Trophoblast cell (in vitro differentiated cells and primary cell): ENCODE measurements around the gene PRDM16.
A peak's percentile ranks its signal among the peaks of the same experiment; 100 is the strongest.

Source experiments
- DNase-seq, 2 donors: peaks; one replicate each; pipeline ENCODE4 v3.0.0-alpha.2; 2016
- H2AFZ ChIP-seq: 2 replicates; pipeline ENCODE4 v1.6.1; 2013; ENCODE audit warnings: low read length, moderate library complexity, mild to moderate bottlenecking; ENCODE audit not compliant: insufficient read depth, poor library complexity
- H2AK5ac ChIP-seq: 2 replicates; pipeline ENCODE4 v1.6.1; 2013; ENCODE audit warnings: mild to moderate bottlenecking, low read length
- H2BK120ac ChIP-seq: 2 replicates; pipeline ENCODE4 v1.6.1; 2013; ENCODE audit warnings: low read length, mild to moderate bottlenecking, moderate library complexity; ENCODE audit not compliant: insufficient read depth, poor library complexity
- H2BK12ac ChIP-seq: 2 replicates; pipeline ENCODE4 v1.6.1; 2013; ENCODE audit warnings: mild to moderate bottlenecking, low read length, moderate library complexity
- H2BK5ac ChIP-seq: 2 replicates; pipeline ENCODE4 v1.6.1; 2013; ENCODE audit warnings: low read length, low read depth, moderate library complexity, mild to moderate bottlenecking; ENCODE audit not compliant: poor library complexity
- H3K14ac ChIP-seq: 2 replicates; pipeline ENCODE4 v1.6.1; 2013; ENCODE audit warnings: mild to moderate bottlenecking, low read length
- H3K18ac ChIP-seq: 2 replicates; pipeline ENCODE4 v1.6.1; 2013; ENCODE audit warnings: mild to moderate bottlenecking, low read length
- H3K23ac ChIP-seq: 2 replicates; pipeline ENCODE4 v1.6.1; 2013; ENCODE audit warnings: low read length
- H3K27ac ChIP-seq: 2 replicates; pipeline ENCODE4 v1.5.1; 2013; ENCODE audit warnings: low read depth, mild to moderate bottlenecking, inconsistent platforms, low read length, moderate library complexity
- H3K27me3 ChIP-seq: 2 replicates; pipeline ENCODE4 v1.6.1; 2013; ENCODE audit warnings: inconsistent platforms, mild to moderate bottlenecking, low read length, moderate library complexity; ENCODE audit not compliant: insufficient read depth
- H3K36me3 ChIP-seq, 2 experiments: 1 replicate in 1 of 2; 2 replicates in 1 of 2; pipeline ENCODE4 v1.6.1; 2013; ENCODE audit warnings: low read length in 2 of 2, mild to moderate bottlenecking in 2 of 2, moderate library complexity in 1 of 2; ENCODE audit not compliant: insufficient read depth in 2 of 2, control insufficient read depth in 1 of 2
- H3K4ac ChIP-seq: 2 replicates; pipeline ENCODE4 v1.6.1; 2013; ENCODE audit warnings: low read depth, mild to moderate bottlenecking, low read length, moderate library complexity
- H3K4me1 ChIP-seq, 2 experiments: 1 replicate in 1 of 2; 2 replicates in 1 of 2; pipeline ENCODE4 v1.6.1; 2013; ENCODE audit warnings: low read length in 2 of 2, mild to moderate bottlenecking in 2 of 2, moderate library complexity in 1 of 2; ENCODE audit not compliant: insufficient read depth in 2 of 2, control insufficient read depth in 1 of 2
- H3K4me2 ChIP-seq: 2 replicates; pipeline ENCODE4 v1.6.1; 2013; ENCODE audit warnings: inconsistent platforms, mild to moderate bottlenecking, low read length, moderate library complexity
- H3K4me3 ChIP-seq: 2 replicates; pipeline ENCODE4 v1.5.1; 2013; ENCODE audit warnings: mild to moderate bottlenecking, low read depth, low read length, inconsistent platforms
- H3K79me1 ChIP-seq: one replicate; pipeline ENCODE4 v1.6.1; 2013; ENCODE audit warnings: low read length
- H3K79me2 ChIP-seq: 2 replicates; pipeline ENCODE4 v1.6.1; 2013; ENCODE audit warnings: low read length, mild to moderate bottlenecking; ENCODE audit not compliant: control insufficient read depth, insufficient read depth, poor library complexity
- H3K9ac ChIP-seq: 2 replicates; pipeline ENCODE4 v1.6.1; 2013; ENCODE audit warnings: mild to moderate bottlenecking, low read length
- H3K9me3 ChIP-seq: 2 replicates; pipeline ENCODE4 v1.6.1; 2013; ENCODE audit warnings: low read depth, mild to moderate bottlenecking, control low read depth, inconsistent platforms, low read length; ENCODE audit not compliant: insufficient read depth
- H4K12ac ChIP-seq: 2 replicates; pipeline ENCODE4 v1.6.1; 2013; ENCODE audit warnings: low read depth, mild to moderate bottlenecking, low read length, moderate library complexity
- H4K8ac ChIP-seq: 2 replicates; pipeline ENCODE4 v1.6.1; 2013; ENCODE audit warnings: low read depth, mild to moderate bottlenecking, low read length, moderate library complexity
- H4K91ac ChIP-seq: one replicate; pipeline ENCODE4 v1.6.1; 2013; ENCODE audit warnings: low read depth, mild to moderate bottlenecking, low read length, moderate library complexity
- WGBS: extraction: QIAGEN DNeasy Blood & Tissue Kit; methylation state at CpG from one replicate; pipeline ENCODE4 v1.1.7; 2013; ENCODE audit warnings: missing lambda C conversion rate; ENCODE audit not compliant: insufficient read length, insufficient coverage; ENCODE audit errors: extremely low coverage; 5-methylcytosine and 5-hydroxymethylcytosine counted together

PRDM16 gene

GRCh38 chr1:3474016-3474415 lies 405.0 kb downstream of the PRDM16 start:
- Histone ChIP-seq H3K14ac (no peak overlapping the region), H3K79me2 (peaks cover 4% of the 10 kb centered on the region), H3K9me3 (peaks cover 10% of the 10 kb centered on the region), H3K4ac (no peak overlapping the region), H3K79me1 (peaks cover 6% of the 10 kb centered on the region), H4K91ac (no peak overlapping the region), H2AFZ (no peak overlapping the region), H2AK5ac (no peak overlapping the region), H3K4me1 (peaks cover 9 to 18% of the 10 kb centered on the region in 2 experiments), H3K36me3 (peaks cover 4 to 8% of the 10 kb centered on the region in 2 experiments), H2BK5ac (no peak overlapping the region), H3K18ac (no peak overlapping the region), H3K4me2 (no peak overlapping the region), H3K9ac (no peak overlapping the region), H2BK120ac (no peak overlapping the region), H3K4me3 (no peak overlapping the region), H4K8ac (no peak overlapping the region), H3K23ac (no peak overlapping the region), H3K27ac (no peak overlapping the region), H2BK12ac (no peak overlapping the region), H4K12ac (no peak overlapping the region), H3K27me3 (no peaks in the 10 kb centered on the region)
- no CpG with 5 or more reads among the region's 8 CpGs for WGBS
- DNase-seq: no peak

- no peak for DNase-seq
- Histone ChIP-seq H4K12ac (no peak overlapping the region), H3K4ac (no peak overlapping the region), H2BK5ac (no peak overlapping the region), H2AK5ac (no peak overlapping the region), H2BK120ac (no peak overlapping the region), H3K79me1 (peaks cover 6% of the 10 kb centered on the region), H3K23ac (no peak overlapping the region), H3K14ac (no peak overlapping the region), H3K4me1 (peaks cover 9 to 18% of the 10 kb centered on the region in 2 experiments), H4K91ac (no peak overlapping the region), H3K36me3 (peaks cover 4% of the 10 kb centered on the region in 2 experiments), H2AFZ (no peak overlapping the region), H3K4me3 (no peak overlapping the region), H3K27me3 (no peaks in the 10 kb centered on the region), H2BK12ac (no peak overlapping the region), H3K9me3 (peaks cover 9% of the 10 kb centered on the region), H3K4me2 (no peak overlapping the region), H3K9ac (no peak overlapping the region), H4K8ac (no peak overlapping the region), H3K27ac (no peak overlapping the region), H3K79me2 (peaks cover 4% of the 10 kb centered on the region), H3K18ac (no peak overlapping the region)
- WGBS: no CpG with 5 or more reads among the region's 10 CpGs
Observed at GRCh38 chr1:3474421-3474820, 405.4 kb downstream of the PRDM16 start.

DNA sequence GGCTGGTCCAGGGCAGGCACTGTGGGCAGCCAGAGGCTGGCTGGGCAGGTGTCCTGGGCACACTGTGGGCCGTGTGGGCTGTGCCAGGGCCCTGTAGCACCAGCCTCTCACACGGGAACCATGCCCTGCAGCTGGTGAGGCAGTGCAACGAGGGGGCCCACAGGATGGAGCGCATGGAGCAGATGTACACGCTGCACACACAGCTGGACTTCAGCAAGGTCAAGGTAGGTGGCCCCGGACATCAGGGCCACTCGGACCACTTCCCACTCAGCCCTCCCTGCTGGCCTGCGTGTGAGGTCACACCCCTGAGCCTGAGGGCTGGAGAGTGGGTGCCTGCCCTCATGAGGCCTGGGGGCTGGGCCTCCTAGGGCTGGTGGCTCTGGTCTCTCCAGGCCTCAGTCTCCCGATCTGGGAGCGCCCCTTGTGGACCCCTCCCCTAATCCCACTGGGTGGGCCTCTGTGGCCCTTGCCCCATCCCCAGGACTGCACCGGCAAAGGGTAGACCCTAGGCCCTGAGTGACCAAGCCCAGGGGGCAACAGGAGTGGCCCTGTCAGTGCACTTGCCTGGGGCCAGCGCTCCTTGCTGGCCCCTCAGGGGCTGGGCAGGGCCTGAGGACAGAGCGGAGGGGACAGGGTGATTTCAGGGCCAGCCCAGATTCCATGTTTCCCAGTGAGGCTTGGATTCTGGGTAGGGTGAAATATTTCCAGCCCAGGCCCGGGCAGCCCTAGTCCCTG lies 407.0 kb downstream of the PRDM16 start:
- no CpG with 5 or more reads among the region's 14 CpGs for WGBS
- peaks cover 1% of the 10 kb centered on the region for H3K79me2 ChIP-seq
- no peak overlapping the region for H3K27ac ChIP-seq
- H2BK120ac ChIP-seq: no peak overlapping the region
- H2AFZ ChIP-seq: no peak overlapping the region
- peak overlapping the region; percentile 14 for H3K4me3 ChIP-seq
- peaks cover 4 to 5% of the 10 kb centered on the region in 2 experiments for H3K36me3 ChIP-seq
- no peak overlapping the region for H3K23ac ChIP-seq
- H3K4me2 ChIP-seq: no peak overlapping the region
- peaks cover 3 to 11% of the 10 kb centered on the region in 2 experiments for H3K4me1 ChIP-seq
- no peak overlapping the region for H2AK5ac ChIP-seq
- DNase-seq: peak; percentile 85 to 90
- H3K27me3 ChIP-seq: no peaks in the 10 kb centered on the region
- H3K9ac ChIP-seq: no peak overlapping the region
- no peak overlapping the region for H2BK5ac ChIP-seq
- H3K79me1 ChIP-seq: peaks cover 3% of the 10 kb centered on the region
- H3K18ac ChIP-seq: no peak overlapping the region
- H3K4ac ChIP-seq: no peak overlapping the region
- H4K12ac ChIP-seq: no peak overlapping the region
- H3K9me3 ChIP-seq: peaks cover 3% of the 10 kb centered on the region
- no peak overlapping the region for H2BK12ac ChIP-seq
- H4K91ac ChIP-seq: no peak overlapping the region
- no peak overlapping the region for H4K8ac ChIP-seq
- H3K14ac ChIP-seq: no peak overlapping the region

DNA sequence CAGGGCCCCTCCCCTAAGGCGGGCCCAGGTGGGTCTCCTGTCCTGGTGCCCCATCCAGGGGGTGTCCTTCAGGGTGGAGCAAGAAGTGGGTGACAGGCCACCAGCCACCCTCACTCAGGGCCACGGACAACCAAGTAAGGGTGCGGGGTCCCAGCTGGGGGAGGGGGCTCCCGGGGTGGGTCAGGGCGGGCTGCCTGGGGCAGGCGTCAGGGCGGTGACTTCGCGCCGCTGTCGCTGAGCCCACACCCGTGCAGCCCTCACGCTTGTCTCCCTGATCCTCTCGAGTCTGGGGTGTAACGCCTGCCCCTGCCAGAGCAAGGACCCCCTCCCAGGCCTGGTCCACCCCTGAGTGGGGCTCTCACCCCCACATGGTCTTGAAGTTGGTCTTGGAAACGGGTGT lies 407.7 kb downstream of the PRDM16 start:
- no peak overlapping the region for H4K8ac ChIP-seq
- WGBS: no CpG with 5 or more reads among the region's 16 CpGs
- DNase-seq: no peak

More for the DNA sequence above, 407.7 kb downstream of the PRDM16 start:
- no peak overlapping the region for H2BK12ac ChIP-seq
- peaks cover 4 to 5% of the 10 kb centered on the region in 2 experiments for H3K36me3 ChIP-seq
- H3K4me1 ChIP-seq: peaks cover 0 to 5% of the 10 kb centered on the region in 2 experiments
- no peak overlapping the region for H4K91ac ChIP-seq
- H3K4me3 ChIP-seq: no peak overlapping the region
- H3K27ac ChIP-seq: no peak overlapping the region
- H3K23ac ChIP-seq: no peak overlapping the region
- H3K79me1 ChIP-seq: no peaks in the 10 kb centered on the region
- no peak overlapping the region for H2BK5ac ChIP-seq
- no peaks in the 10 kb centered on the region for H3K79me2 ChIP-seq
- no peak overlapping the region for H2AK5ac ChIP-seq
- no peak overlapping the region for H2BK120ac ChIP-seq
- H3K14ac ChIP-seq: no peak overlapping the region
- no peak overlapping the region for H3K4me2 ChIP-seq
- peaks cover 3% of the 10 kb centered on the region for H3K9me3 ChIP-seq
- H3K18ac ChIP-seq: no peak overlapping the region
- no peak overlapping the region for H3K9ac ChIP-seq
- no peaks in the 10 kb centered on the region for H3K27me3 ChIP-seq
- H3K4ac ChIP-seq: no peak overlapping the region
- no peak overlapping the region for H2AFZ ChIP-seq
- no peak overlapping the region for H4K12ac ChIP-seq
